CD4-positive, alpha-beta T cell treated with Interleukin-15 for 4 hours (primary cell): ENCODE results near the gene SNAI3.

Source experiments
- DNase-seq: peaks from one replicate; pipeline ENCODE4 v3.0.0-alpha.2; 2020; ENCODE audit warnings: low spot score

The SNAI3 gene

GRCh38 chr16:88634141-88634993 lies 51.9 kb downstream of the SNAI3 start:
- peak; percentile 37 for DNase-seq

DNA sequence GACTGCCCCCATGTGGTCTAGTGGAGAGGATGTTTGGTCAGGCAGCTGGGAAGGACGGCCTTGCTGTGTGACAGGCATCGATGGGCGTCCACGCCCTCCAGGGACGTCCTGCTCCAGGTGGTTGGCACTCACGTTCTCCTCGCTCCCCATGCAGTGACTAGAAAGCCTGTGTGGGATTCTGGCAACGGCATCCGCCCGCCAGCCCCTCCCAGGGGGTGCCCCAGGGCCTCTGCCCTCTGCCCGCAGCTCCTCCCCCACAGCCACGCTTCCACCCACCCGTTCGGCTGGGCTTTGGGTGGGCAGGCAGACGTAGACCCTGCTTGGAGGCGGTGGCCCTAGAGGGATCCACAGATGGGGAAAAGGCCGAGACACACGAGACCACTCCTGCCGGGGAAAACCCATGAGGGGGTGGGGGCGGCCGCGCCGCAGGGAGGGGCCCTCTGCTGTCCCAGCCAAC lies 52.6 kb downstream of the SNAI3 start:
- peak; percentile 41 for DNase-seq

DNA sequence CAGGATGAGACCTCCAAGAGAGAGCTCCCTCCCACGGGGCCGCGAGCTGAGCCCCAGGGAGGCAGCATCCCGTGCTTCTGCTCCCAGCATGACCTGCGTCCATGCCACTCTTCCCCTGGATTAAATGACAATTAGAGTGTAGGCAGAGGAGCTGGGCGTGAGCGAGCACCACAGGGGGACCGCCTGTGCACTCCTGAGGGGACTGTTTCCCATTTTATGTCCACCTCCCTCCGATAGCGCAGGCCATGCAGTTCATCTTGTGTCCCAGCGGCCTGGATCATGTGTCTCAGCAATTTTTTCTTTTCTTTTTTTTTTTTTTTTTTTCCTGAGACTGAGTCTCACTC lies 53.7 kb downstream of the SNAI3 start:
- DNase-seq, result no peak

- no peak for DNase-seq
Observed at GRCh38 chr16:88631920-88632586, 54.3 kb downstream of the SNAI3 start.

DNA sequence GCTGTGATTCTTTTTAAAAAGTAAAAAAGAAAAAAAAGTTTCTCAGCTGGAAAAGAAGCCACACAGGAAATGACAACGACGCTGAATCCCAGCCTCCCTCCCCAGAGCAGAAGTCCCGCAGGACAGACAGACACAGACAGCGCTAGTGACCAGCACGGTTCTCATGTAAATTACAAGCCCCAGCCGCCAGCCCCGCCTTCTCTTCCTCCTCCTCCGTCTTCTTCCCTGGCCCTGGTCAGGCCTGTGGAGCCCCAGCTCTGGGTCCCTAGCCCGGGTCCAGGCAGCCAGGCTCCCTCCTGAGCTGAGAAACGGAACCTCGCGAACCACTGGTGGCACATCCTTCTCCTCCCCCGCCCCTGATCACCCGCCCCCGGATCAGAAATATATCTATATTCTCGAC lies 54.9 kb downstream of the SNAI3 start:
- no peak for DNase-seq

GRCh38 chr16:88630941-88631340 lies 55.4 kb downstream of the SNAI3 start:
- DNase-seq, result no peak

GRCh38 chr16:88630433-88630832 lies 55.9 kb downstream of the SNAI3 start:
- no peak for DNase-seq

GRCh38 chr16:88629835-88630234 lies 56.5 kb downstream of the SNAI3 start:
- DNase-seq, result no peak

GRCh38 chr16:88628512-88628974 lies 57.8 kb downstream of the SNAI3 start:
- no peak for DNase-seq
